A673 (cell line): Measurements from ENCODE around the gene NUBP1. TPM values are rescaled to one million over a fixed set of nuclear protein-coding genes. Genes with fewer than 3 reads are reported as not detected.
A peak's percentile ranks its signal among the peaks of the same experiment; 100 is the strongest.

Experiments
- Bru-seq: library from RNA; stranded (reverse); fragments of 400-500 nt; gene quantifications from one replicate; lab custom pipeline; 2021; lab: Mats Ljungman, UMichigan
- BruChase-seq, 2 experiments: library from RNA; stranded (reverse); fragments of 400-500 nt; gene quantifications; one replicate each; lab custom pipeline; 2021; lab: Mats Ljungman, UMichigan
- BruUV-seq: library from RNA; stranded (reverse); fragments of 400-500 nt; replicated peaks from 2 replicates; lab custom pipeline; 2021; lab: Mats Ljungman, UMichigan
- CTCF ChIA-PET: fragments of 300-600 bp; sonication (Branson Sonifier 250); formaldehyde crosslinking; loops from one replicate; lab custom pipeline; 2022; ENCODE audit warnings: antibody characterized with exemption; lab: Charles Lee
- POLR2A ChIA-PET: fragments of 300-600 bp; sonication (Branson Sonifier 250); formaldehyde crosslinking; loops from one replicate; lab custom pipeline; 2022; ENCODE audit warnings: antibody characterized with exemption; ENCODE audit not compliant: low non-redundant PET; lab: Charles Lee
- DNase-seq: peaks from one replicate; pipeline ENCODE4 v3.0.0-alpha.2; 2015; ENCODE audit warnings: low spot score
- H3K27ac ChIP-seq: fragments of 200-600 bp; sonication (generic); 2 replicates; pipeline ENCODE4 v1.5.1; 2016; ENCODE audit warnings: mixed run types, low read depth, mild to moderate bottlenecking, mixed read lengths, antibody characterized with exemption, low read length; ENCODE audit not compliant: poor library complexity, severe bottlenecking
- H3K27me3 ChIP-seq: fragments of 200-600 bp; sonication (generic); replicated peaks from 2 replicates; pipeline ENCODE4 v1.6.1; 2017; ENCODE audit warnings: mixed run types, low read depth, mild to moderate bottlenecking, mixed read lengths, antibody characterized with exemption, low read length; ENCODE audit not compliant: insufficient read depth, poor library complexity
- H3K36me3 ChIP-seq: fragments of 200-600 bp; sonication (generic); 2 replicates; pipeline ENCODE4 v1.6.1; 2016; ENCODE audit warnings: mixed run types, mild to moderate bottlenecking, mixed read lengths, antibody characterized with exemption, low read length; ENCODE audit not compliant: insufficient read depth, poor library complexity, severe bottlenecking
- H3K4me1 ChIP-seq: fragments of 200-600 bp; sonication (generic); 2 replicates; pipeline ENCODE4 v1.6.1; 2017; ENCODE audit warnings: mixed run types, mild to moderate bottlenecking, mixed read lengths, antibody characterized with exemption, low read length; ENCODE audit not compliant: insufficient read depth, poor library complexity, severe bottlenecking
- H3K4me3 ChIP-seq: fragments of 200-600 bp; sonication (generic); 2 replicates; pipeline ENCODE4 v1.5.1; 2016; ENCODE audit warnings: low read depth, mixed run types, mild to moderate bottlenecking, mixed read lengths, low read length; ENCODE audit not compliant: poor library complexity, severe bottlenecking
- H3K9me3 ChIP-seq: fragments of 200-600 bp; sonication (generic); 2 replicates; pipeline ENCODE4 v1.6.1; 2016; ENCODE audit warnings: mixed run types, low read depth, mild to moderate bottlenecking, mixed read lengths, antibody characterized with exemption, low read length; ENCODE audit not compliant: poor library complexity, severe bottlenecking
- CTCF ChIP-seq: fragments of 300-800, 200-600 bp; sonication (generic); conservative IDR thresholded peaks from 2 replicates; pipeline ENCODE4 v1.5.1; 2017; ENCODE audit warnings: low read depth, mild to moderate bottlenecking, antibody characterized with exemption, low read length, moderate library complexity, mixed read lengths
- EZH2 ChIP-seq: fragments of 200-600 bp; sonication (generic); IDR thresholded peaks from 2 replicates; pipeline ENCODE4 v1.6.1; 2017; ENCODE audit warnings: borderline replicate concordance, low read depth, mild to moderate bottlenecking, mixed read lengths, antibody characterized with exemption, low read length; ENCODE audit not compliant: poor library complexity, severe bottlenecking
- intact Hi-C: fragments of 100-400 bp; cut with micrococcal nuclease; formaldehyde crosslinking; loops from one replicate; pipeline ENCODE4 v1.10.0; 2022; ENCODE audit not compliant: unreplicated experiment
- long read RNA-seq: library from polyadenylated mRNA; stranded (forward); transcript quantifications from one replicate; pipeline ENCODE4 v2.0.0, GENCODE V29; 2022
- total RNA-seq: library from RNA; stranded (reverse); gene quantifications from 2 replicates; pipeline ENCODE4 v1.2.3, GENCODE V29; 2021

Gene NUBP1
- total RNA-seq (22.9 and 25.2 TPM in 2 replicates), Bru-seq, nascent RNA (percentile 57 among the genes with signal in this experiment), BruChase-seq, experiment 1, labeled RNA remaining after a 2-hour chase (percentile 48 among the genes with signal in this experiment), BruChase-seq, experiment 2, labeled RNA remaining after a 6-hour chase (percentile 58 among the genes with signal in this experiment)
- long read RNA-seq, transcript NUBP1-201 (11 exons, 1,228 nt): major isoform, 37 of 47 reads
- long read RNA-seq, transcript NUBP1-202 (10 exons, 1,185 nt): minor isoform, 5 of 47 reads
- long read RNA-seq, partial matches to known transcripts: 1 of 47 reads
- long read RNA-seq, other reads (novel, unspliced or antisense): 4 of 47 reads

GRCh38 chr16:10743610-10744369, at the start of gene NUBP1:
Gene NUBP1 (plus strand): TSS chr16:10743842. CDS start chr16:10743864, 22 bp downstream.
- Histone ChIP-seq H3K4me1 (peaks cover 5% of the 10 kb centered on the region), H3K27me3 (no peaks in the 10 kb centered on the region), H3K36me3 (no peaks in the 10 kb centered on the region), H3K9me3 (no peaks in the 10 kb centered on the region), H3K27ac (peak within 1 kb of the TSS; percentile 98), H3K4me3 (peak within 1 kb of the TSS; percentile 57)
- ChIA-PET POLR2A (interaction anchor here (0.6 kb wide), 1 partner anchor 27 kb away, joined by 3 read pairs; no protein-coding TSS in a partner anchor), CTCF (interaction anchor here (1.2 kb wide), 1 partner anchor 175 kb away, joined by 4 read pairs; no protein-coding TSS in a partner anchor)
- TF ChIP-seq EZH2 (no peak), CTCF (no peak)
- BruUV-seq: no TSS peak
- DNase-seq: peak; percentile 96
- intact Hi-C loops: loop anchor here (5.0 kb wide), 1 partner anchor 174 kb away; no protein-coding TSS in a partner anchor

GRCh38 chr16:10693889-10694288, 49.8 kb upstream of the NUBP1 start:
- TF ChIP-seq EZH2 (no peak), CTCF (no peak)
- no peak for DNase-seq
- POLR2A ChIA-PET: no interaction called here
- no peak overlapping the region for H3K27ac ChIP-seq
- H3K27me3 ChIP-seq: no peaks in the 10 kb centered on the region
- no peak overlapping the region for H3K4me3 ChIP-seq
- no TSS peak for BruUV-seq
- no peaks in the 10 kb centered on the region for H3K36me3 ChIP-seq
- no peaks in the 10 kb centered on the region for H3K4me1 ChIP-seq
- CTCF ChIA-PET: no interaction called here
- H3K9me3 ChIP-seq: no peaks in the 10 kb centered on the region
- intact Hi-C loops: no loop called here

- H3K36me3 ChIP-seq: no peaks in the 10 kb centered on the region
- no peaks in the 10 kb centered on the region for H3K4me1 ChIP-seq
- POLR2A ChIA-PET: no interaction called here
- no peaks in the 10 kb centered on the region for H3K9me3 ChIP-seq
- DNase-seq: no peak
- intact Hi-C loops: no loop called here
- CTCF ChIA-PET: no interaction called here
- no peak overlapping the region for H3K27ac ChIP-seq
- H3K27me3 ChIP-seq: no peaks in the 10 kb centered on the region
- no peak overlapping the region for H3K4me3 ChIP-seq
- no TSS peak for BruUV-seq
- no peak for TF ChIP-seq CTCF
- TF ChIP-seq EZH2: no peak
Measured at GRCh38 chr16:10694306-10694705, 49.3 kb upstream of the NUBP1 start.
